Keratinocyte (primary cell): ENCODE measurements around the gene FAM78A.

Experiments used
- CTCF ChIP-seq, 3 experiments: IDR thresholded peaks in 1 of 3; conservative IDR thresholded peaks in 1 of 3; optimal IDR thresholded peaks in 1 of 3; 2 replicates in 2 of 3; 3 replicates in 1 of 3; pipeline versions ENCODE3 to v1.5.1; 2011; ENCODE audit warnings: low read length in 3 of 3, mild to moderate bottlenecking in 3 of 3, moderate library complexity in 2 of 3, control low read depth in 1 of 3, inconsistent platforms in 1 of 3; ENCODE audit not compliant: insufficient read depth in 2 of 3; ENCODE audit errors: extremely low read depth in 1 of 3
- EZH2 ChIP-seq: IDR thresholded peaks from one replicate; pipeline ENCODE4 v1.6.1; 2012; ENCODE audit warnings: inconsistent platforms, mild to moderate bottlenecking, low read length, moderate library complexity

DNA sequence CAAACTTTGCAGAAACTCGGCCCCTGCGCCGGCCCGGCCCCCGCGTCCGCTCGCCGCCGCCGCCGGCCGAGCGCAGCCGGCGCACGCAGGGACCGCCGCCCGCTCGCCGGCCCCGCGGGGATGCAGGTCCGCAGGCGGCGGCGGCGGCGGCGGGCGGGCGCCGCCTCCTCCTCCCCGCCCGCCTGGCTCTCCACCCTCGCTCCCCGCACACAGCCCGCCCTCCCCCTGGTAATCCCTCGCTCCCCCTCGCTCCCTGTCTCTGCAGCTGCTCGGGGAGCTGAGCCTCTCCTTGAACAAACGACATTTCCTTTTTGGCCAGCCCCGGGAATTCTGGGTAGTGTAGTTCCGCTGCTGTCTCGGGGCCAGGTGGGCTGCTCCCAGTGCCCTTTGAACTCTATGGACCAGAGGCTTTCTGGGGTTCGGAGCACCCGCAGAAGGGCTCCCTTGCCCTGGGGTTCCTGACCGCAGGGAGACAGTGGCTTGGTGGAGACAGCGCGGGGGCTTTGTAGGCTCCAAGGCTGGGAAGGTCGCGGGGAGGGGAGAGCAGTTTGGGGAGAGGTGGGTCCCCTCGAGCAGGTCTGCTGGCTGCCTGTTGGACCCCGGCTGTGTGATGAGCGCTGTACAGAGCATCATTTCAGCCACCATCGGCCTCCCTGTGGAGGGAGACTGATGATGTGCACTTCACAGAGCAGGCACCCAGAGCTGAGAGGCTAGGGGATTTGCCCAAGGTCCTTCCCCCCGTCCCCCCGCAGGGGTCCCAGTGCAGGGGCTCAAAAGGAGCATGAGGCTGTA is 1.8 kb upstream of the FAM78A start:
- TF ChIP-seq CTCF (optimal IDR thresholded peaks at IDR 0.05 in 1 of 3, IDR thresholded peaks at IDR 0.05 in 1 of 3, conservative IDR thresholded peaks at IDR 0.05 in 1 of 3; ENCODE audit: extremely low read depth in 1 of 3, insufficient read depth in 2 of 3, low read length in 3 of 3) (no peak), EZH2 (no peak)
